ENCODE measurements around the gene MMP20. TPM values are rescaled to one million over a fixed set of nuclear protein-coding genes. Genes with fewer than 3 reads are reported as not detected.

The MMP20 gene
- total and polyA plus RNA-seq, 2 of the 13 experiments (the other 11 are each of a cell fraction or from before 2014, with no cell fraction given) = 0.05 TPM; not detected in 1

- no peak; the same call in 1 of the 2 replicates for TF ChIP-seq ZNF274 (CRISPR knock-in tag; IDR thresholded peaks at IDR 0.05)
- 0 out of 2 replicates have a peak, but pooled peaks have one; percentile 27 for TF ChIP-seq KDM2A (CRISPR knock-in tag; IDR thresholded peaks at IDR 0.05; ENCODE audit: borderline replicate concordance, low read depth)
- TF ChIP-seq CHCHD3 (CRISPR knock-in tag; IDR thresholded peaks at IDR 0.05) = no peak
- TF ChIP-seq FIP1L1 (IDR thresholded peaks at IDR 0.05; ENCODE audit: borderline replicate concordance, insufficient read depth, low read depth, low read length) = no peak
- TF ChIP-seq HNRNPLL (IDR thresholded peaks at IDR 0.05; ENCODE audit: low read depth, low read length, poor library complexity, severe bottlenecking) = no peak
- no peak for TF ChIP-seq ZNF317 (CRISPR knock-in tag; IDR thresholded peaks at IDR 0.05)
- TF ChIP-seq ZZZ3 (CRISPR knock-in tag; IDR thresholded peaks at IDR 0.05; ENCODE audit: borderline replicate concordance) = no peak
- TF ChIP-seq TBX3 (IDR thresholded peaks at IDR 0.05; ENCODE audit: borderline replicate concordance) = no peak
- 0 out of 2 replicates have a peak, but pooled peaks have one; percentile 13 for TF ChIP-seq ZNF160 (CRISPR knock-in tag; IDR thresholded peaks at IDR 0.05)
- TF ChIP-seq ZNF652 (CRISPR knock-in tag; IDR thresholded peaks at IDR 0.05; ENCODE audit: borderline replicate concordance, low read depth) = no peak
- TF ChIP-seq, protein P1, sequence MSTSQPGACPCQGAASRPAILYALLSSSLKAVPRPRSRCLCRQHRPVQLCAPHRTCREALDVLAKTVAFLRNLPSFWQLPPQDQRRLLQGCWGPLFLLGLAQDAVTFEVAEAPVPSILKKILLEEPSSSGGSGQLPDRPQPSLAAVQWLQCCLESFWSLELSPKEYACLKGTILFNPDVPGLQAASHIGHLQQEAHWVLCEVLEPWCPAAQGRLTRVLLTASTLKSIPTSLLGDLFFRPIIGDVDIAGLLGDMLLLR (CRISPR knock-in tag; IDR thresholded peaks at IDR 0.05) = no peak
- no peak for TF ChIP-seq POLR2AphosphoS2 (IDR thresholded peaks at IDR 0.05; ENCODE audit: low read depth, low read length)
- no peak for TF ChIP-seq ZNF326 (CRISPR knock-in tag; IDR thresholded peaks at IDR 0.05; ENCODE audit: borderline replicate concordance)
- no peak for TF ChIP-seq ZSCAN9 (CRISPR knock-in tag; IDR thresholded peaks at IDR 0.05; ENCODE audit: borderline replicate concordance)
- TF ChIP-seq NFKB2 (CRISPR knock-in tag; IDR thresholded peaks at IDR 0.05; ENCODE audit: borderline replicate concordance) = no peak
- TF ChIP-seq ZNF367 (CRISPR knock-in tag; IDR thresholded peaks at IDR 0.05; ENCODE audit: borderline replicate concordance) = no peak
- TF ChIP-seq FOSL2 (CRISPR knock-in tag; IDR thresholded peaks at IDR 0.05) = peak; percentile 48
- no peak for TF ChIP-seq THYN1 (CRISPR knock-in tag; IDR thresholded peaks at IDR 0.05; ENCODE audit: borderline replicate concordance, low read depth)
- TF ChIP-seq ZNF547 (CRISPR knock-in tag; IDR thresholded peaks at IDR 0.05) = no peak
- TF ChIP-seq, protein P2, sequence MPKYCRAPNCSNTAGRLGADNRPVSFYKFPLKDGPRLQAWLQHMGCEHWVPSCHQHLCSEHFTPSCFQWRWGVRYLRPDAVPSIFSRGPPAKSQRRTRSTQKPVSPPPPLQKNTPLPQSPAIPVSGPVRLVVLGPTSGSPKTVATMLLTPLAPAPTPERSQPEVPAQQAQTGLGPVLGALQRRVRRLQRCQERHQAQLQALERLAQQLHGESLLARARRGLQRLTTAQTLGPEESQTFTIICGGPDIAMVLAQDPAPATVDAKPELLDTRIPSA (CRISPR knock-in tag; IDR thresholded peaks at IDR 0.05; ENCODE audit: borderline replicate concordance) = no peak
- TF ChIP-seq REL (CRISPR knock-in tag; conservative IDR thresholded peaks at IDR 0.05) = no peak
- TF ChIP-seq ZNF7 (CRISPR knock-in tag; IDR thresholded peaks at IDR 0.05) = no peak
- no peak for TF ChIP-seq POLR2G (IDR thresholded peaks at IDR 0.05; ENCODE audit: low read depth, low read length)
Measured at GRCh38 chr11:102615077-102615893, 9.8 kb downstream of the MMP20 start (continued).

Measured in HepG2 (cell line).